GM23338 (cell line): ENCODE results near the gene SYNE3. TPM values are rescaled to one million over a fixed set of nuclear protein-coding genes. Genes with fewer than 3 reads are reported as not detected.

Experiments
- ATAC-seq: fragments of 200-7000 bp; cut with Tn5 transposase; 3 replicates; pipeline ENCODE4 v1.9.1; 2020
- DNase-seq: peaks from one replicate; pipeline ENCODE4 v3.0.0-alpha.2; 2015; ENCODE audit warnings: low spot score
- H2AFZ ChIP-seq: fragments of 200-600 bp; sonication (generic); 2 replicates; pipeline ENCODE4 v1.8.0; 2016; ENCODE audit warnings: antibody characterized with exemption, mild to moderate bottlenecking, moderate library complexity
- H3F3A ChIP-seq: fragments of 200-600 bp; sonication (generic); replicated peaks from 2 replicates; pipeline ENCODE4 v1.8.0; 2017; ENCODE audit warnings: antibody characterized with exemption, mixed run types, low read depth
- H3K27ac ChIP-seq: fragments of 200-600 bp; sonication (generic); 2 replicates; pipeline ENCODE4 v1.6.1; 2016; ENCODE audit warnings: low read depth
- H3K27me3 ChIP-seq: fragments of 200-600 bp; sonication (generic); 2 replicates; pipeline ENCODE4 v1.8.0; 2016; ENCODE audit warnings: mild to moderate bottlenecking, mixed run types, moderate library complexity; ENCODE audit not compliant: insufficient read depth
- H3K36me3 ChIP-seq: fragments of 200-600 bp; sonication (generic); 2 replicates; pipeline ENCODE4 v1.8.0; 2016; ENCODE audit warnings: mild to moderate bottlenecking; ENCODE audit not compliant: insufficient read depth
- H3K4me1 ChIP-seq: fragments of 200-600 bp; sonication (generic); 2 replicates; pipeline ENCODE4 v1.8.0; 2016; ENCODE audit warnings: mild to moderate bottlenecking, moderate library complexity; ENCODE audit not compliant: insufficient read depth
- H3K4me2 ChIP-seq: fragments of 200-600 bp; sonication (generic); 2 replicates; pipeline ENCODE4 v1.7.1; 2017; ENCODE audit warnings: mixed run types
- H3K4me3 ChIP-seq: fragments of 200-600 bp; sonication (generic); 2 replicates; pipeline ENCODE4 v1.6.1; 2016; ENCODE audit warnings: mixed run types
- H3K79me2 ChIP-seq: fragments of 200-600 bp; sonication (generic); replicated peaks from 2 replicates; pipeline ENCODE4 v1.8.0; 2017; ENCODE audit warnings: mild to moderate bottlenecking; ENCODE audit not compliant: insufficient read depth
- H3K9me2 ChIP-seq: fragments of 200-600 bp; sonication (generic); 2 replicates; pipeline ENCODE4 v1.8.0; 2017; ENCODE audit not compliant: insufficient read depth
- H4K20me1 ChIP-seq: fragments of 200-600 bp; sonication (generic); replicated peaks from 2 replicates; pipeline ENCODE4 v1.8.0; 2017; ENCODE audit warnings: mild to moderate bottlenecking; ENCODE audit not compliant: insufficient read depth
- H3K27ac Mint-ChIP-seq: 2 replicates; pipeline ENCODE4 v1.8.0; 2020; ENCODE audit warnings: inconsistent platforms, mild to moderate bottlenecking, moderate library complexity, mixed read lengths
- H3K27me3 Mint-ChIP-seq: 3 replicates; pipeline ENCODE4 v1.8.0; 2022; ENCODE audit warnings: low read depth, mild to moderate bottlenecking, moderate library complexity, mixed read lengths, inconsistent platforms; ENCODE audit not compliant: insufficient read depth, poor library complexity
- H3K36me3 Mint-ChIP-seq: 3 replicates; pipeline ENCODE4 v1.8.0; 2021; ENCODE audit warnings: low read depth, mild to moderate bottlenecking, inconsistent platforms, moderate library complexity, mixed read lengths
- H3K4me1 Mint-ChIP-seq: 3 replicates; pipeline ENCODE4 v1.8.0; 2020; ENCODE audit warnings: mild to moderate bottlenecking, inconsistent platforms, mixed read lengths
- H3K4me3 Mint-ChIP-seq: 3 replicates; pipeline ENCODE4 v1.8.0; 2021; ENCODE audit warnings: moderate library complexity, mild to moderate bottlenecking, inconsistent platforms, mixed read lengths
- H3K9me3 Mint-ChIP-seq: 3 replicates; pipeline ENCODE4 v1.8.0; 2020; ENCODE audit warnings: moderate library complexity, mild to moderate bottlenecking, inconsistent platforms, mixed read lengths
- CREB1 ChIP-seq: fragments of 250-450 bp; sonication (Bioruptor Pico); IDR thresholded peaks from 2 replicates; pipeline ENCODE4 v1.5.0; 2020; ENCODE audit warnings: low read depth, mild to moderate bottlenecking, moderate library complexity
- EZH2 ChIP-seq: fragments of 200-600 bp; sonication (generic); IDR thresholded peaks from one replicate; pipeline ENCODE4 v1.8.0; 2017; ENCODE audit warnings: antibody characterized with exemption, mild to moderate bottlenecking, low read depth; ENCODE audit not compliant: unreplicated experiment
- EZH2phosphoT487 ChIP-seq: fragments of 200-600 bp; sonication (generic); IDR thresholded peaks from one replicate; pipeline ENCODE4 v1.8.1; 2018; ENCODE audit warnings: antibody characterized with exemption; ENCODE audit not compliant: unreplicated experiment
- JUNB ChIP-seq: IDR thresholded peaks from one replicate; pipeline ENCODE4 v1.6.1; 2016; ENCODE audit warnings: antibody characterized with exemption; ENCODE audit not compliant: unreplicated experiment
- NANOG ChIP-seq: IDR thresholded peaks from 2 replicates; pipeline ENCODE4 v1.6.1; 2016; ENCODE audit warnings: antibody characterized with exemption, borderline replicate concordance
- POLR2AphosphoS5 ChIP-seq: IDR thresholded peaks from 2 replicates; pipeline ENCODE4 v1.6.1; 2016; ENCODE audit warnings: antibody characterized with exemption, low read depth
- STAT1 ChIP-seq: IDR thresholded peaks from one replicate; pipeline ENCODE4 v1.6.1; 2016; ENCODE audit warnings: antibody characterized with exemption; ENCODE audit not compliant: unreplicated experiment
- ZNF114 ChIP-seq: fragments of 250-450 bp; sonication (Bioruptor Pico); IDR thresholded peaks from 2 replicates; pipeline ENCODE4 v1.5.0; 2020; ENCODE audit warnings: mild to moderate bottlenecking, moderate library complexity
- ZNF331 ChIP-seq: fragments of 250-450 bp; sonication (Bioruptor Pico); IDR thresholded peaks from 2 replicates; pipeline ENCODE4 v1.5.0; 2020; ENCODE audit warnings: low read depth, mild to moderate bottlenecking, moderate library complexity
- polyA plus RNA-seq: library from polyadenylated mRNA; unstranded; fragments of >200 nt; fragmentation: Nextera tagmentation; extraction: Ambion mirVana; gene quantifications from 2 replicates; pipeline ENCODE4 v1.2.1, GENCODE V29; 2016
- total RNA-seq: library from RNA; depleted of rRNA; stranded (reverse); fragments of >200 nt; shearing (Covaris generic); gene quantifications from 2 replicates; pipeline ENCODE4 v1.2.3, GENCODE V29; 2014
- TF ChIP-seq, protein P1 (sequence below): IDR thresholded peaks from one replicate; pipeline ENCODE4 v1.6.1; 2018; ENCODE audit warnings: antibody characterized with exemption; ENCODE audit not compliant: unreplicated experiment
- TF ChIP-seq, protein P2 (sequence below), 2 experiments: fragments of 200-600 bp in 1 of 2; sonication (generic) in 1 of 2; conservative IDR thresholded peaks; 2 replicates each; pipeline versions ENCODE4 v1.5.1 to v1.6.1; 2016 to 2017; ENCODE audit warnings: antibody characterized with exemption in 2 of 2, low read depth in 2 of 2, mild to moderate bottlenecking in 2 of 2, moderate library complexity in 1 of 2
- TF ChIP-seq, protein P3 (sequence below): fragments of 250-450 bp; sonication (Bioruptor Pico); IDR thresholded peaks from 2 replicates; pipeline ENCODE4 v1.5.0; 2020; ENCODE audit warnings: mild to moderate bottlenecking, moderate library complexity

SYNE3 gene
- total and polyA plus RNA-seq, 2 experiments from 2014 or later, result 0.02 to 0.03 TPM

DNA sequence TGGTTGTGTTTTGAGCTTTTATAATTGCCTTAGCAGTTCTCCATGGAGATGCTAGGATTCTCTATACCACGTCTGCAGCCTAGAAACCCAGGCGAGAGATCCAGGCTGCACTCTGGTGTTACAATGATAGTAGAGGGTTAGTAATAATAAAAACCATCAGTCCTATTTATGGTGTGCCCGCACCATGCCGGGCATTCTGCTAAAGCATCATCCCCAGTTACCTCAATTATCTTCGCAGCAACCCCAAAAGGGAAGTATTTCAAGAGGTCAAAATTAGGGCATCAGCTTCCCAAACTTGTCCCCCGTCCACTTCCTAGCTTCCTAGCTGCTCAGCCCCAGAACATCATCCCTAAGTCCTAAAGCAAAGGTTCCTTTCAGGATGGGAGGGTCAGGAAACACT is 3.2 kb downstream of the SYNE3 start:
- Mint-ChIP-seq H3K9me3 (no peaks in the 10 kb centered on the region), H3K36me3 (no peaks in the 10 kb centered on the region), H3K4me1 (peaks cover 10% of the 10 kb centered on the region), H3K4me3 (no peak overlapping the region), H3K27ac (no peak overlapping the region), H3K27me3 (peaks cover 19% of the 10 kb centered on the region)
- Histone ChIP-seq H4K20me1 (no peaks in the 10 kb centered on the region; the same call in 1 of the 2 replicates), H3K4me3 (no peak overlapping the region), H3K79me2 (no peaks in the 10 kb centered on the region), H3K36me3 (no peaks in the 10 kb centered on the region), H3K4me1 (peaks cover 3% of the 10 kb centered on the region; the same call in 1 of the 2 replicates), H3K27ac (no peak overlapping the region), H3K27me3 (peaks cover 34% of the 10 kb centered on the region), H2AFZ (no peak overlapping the region), H3K4me2 (no peak overlapping the region), H3K9me2 (no peaks in the 10 kb centered on the region), H3F3A (no peaks in the 10 kb centered on the region; the same call in 1 of the 2 replicates)
- TF ChIP-seq NANOG (no peak), CREB1 (CRISPR knock-in tag) (no peak), ZNF114 (CRISPR knock-in tag) (no peak), JUNB (no peak), EZH2 (no peak), EZH2phosphoT487 (no peak), POLR2AphosphoS5 (no peak), ZNF331 (no peak), STAT1 (no peak)
- TF ChIP-seq, protein P1, sequence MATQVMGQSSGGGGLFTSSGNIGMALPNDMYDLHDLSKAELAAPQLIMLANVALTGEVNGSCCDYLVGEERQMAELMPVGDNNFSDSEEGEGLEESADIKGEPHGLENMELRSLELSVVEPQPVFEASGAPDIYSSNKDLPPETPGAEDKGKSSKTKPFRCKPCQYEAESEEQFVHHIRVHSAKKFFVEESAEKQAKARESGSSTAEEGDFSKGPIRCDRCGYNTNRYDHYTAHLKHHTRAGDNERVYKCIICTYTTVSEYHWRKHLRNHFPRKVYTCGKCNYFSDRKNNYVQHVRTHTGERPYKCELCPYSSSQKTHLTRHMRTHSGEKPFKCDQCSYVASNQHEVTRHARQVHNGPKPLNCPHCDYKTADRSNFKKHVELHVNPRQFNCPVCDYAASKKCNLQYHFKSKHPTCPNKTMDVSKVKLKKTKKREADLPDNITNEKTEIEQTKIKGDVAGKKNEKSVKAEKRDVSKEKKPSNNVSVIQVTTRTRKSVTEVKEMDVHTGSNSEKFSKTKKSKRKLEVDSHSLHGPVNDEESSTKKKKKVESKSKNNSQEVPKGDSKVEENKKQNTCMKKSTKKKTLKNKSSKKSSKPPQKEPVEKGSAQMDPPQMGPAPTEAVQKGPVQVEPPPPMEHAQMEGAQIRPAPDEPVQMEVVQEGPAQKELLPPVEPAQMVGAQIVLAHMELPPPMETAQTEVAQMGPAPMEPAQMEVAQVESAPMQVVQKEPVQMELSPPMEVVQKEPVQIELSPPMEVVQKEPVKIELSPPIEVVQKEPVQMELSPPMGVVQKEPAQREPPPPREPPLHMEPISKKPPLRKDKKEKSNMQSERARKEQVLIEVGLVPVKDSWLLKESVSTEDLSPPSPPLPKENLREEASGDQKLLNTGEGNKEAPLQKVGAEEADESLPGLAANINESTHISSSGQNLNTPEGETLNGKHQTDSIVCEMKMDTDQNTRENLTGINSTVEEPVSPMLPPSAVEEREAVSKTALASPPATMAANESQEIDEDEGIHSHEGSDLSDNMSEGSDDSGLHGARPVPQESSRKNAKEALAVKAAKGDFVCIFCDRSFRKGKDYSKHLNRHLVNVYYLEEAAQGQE, result no peak
- TF ChIP-seq, protein P2, sequence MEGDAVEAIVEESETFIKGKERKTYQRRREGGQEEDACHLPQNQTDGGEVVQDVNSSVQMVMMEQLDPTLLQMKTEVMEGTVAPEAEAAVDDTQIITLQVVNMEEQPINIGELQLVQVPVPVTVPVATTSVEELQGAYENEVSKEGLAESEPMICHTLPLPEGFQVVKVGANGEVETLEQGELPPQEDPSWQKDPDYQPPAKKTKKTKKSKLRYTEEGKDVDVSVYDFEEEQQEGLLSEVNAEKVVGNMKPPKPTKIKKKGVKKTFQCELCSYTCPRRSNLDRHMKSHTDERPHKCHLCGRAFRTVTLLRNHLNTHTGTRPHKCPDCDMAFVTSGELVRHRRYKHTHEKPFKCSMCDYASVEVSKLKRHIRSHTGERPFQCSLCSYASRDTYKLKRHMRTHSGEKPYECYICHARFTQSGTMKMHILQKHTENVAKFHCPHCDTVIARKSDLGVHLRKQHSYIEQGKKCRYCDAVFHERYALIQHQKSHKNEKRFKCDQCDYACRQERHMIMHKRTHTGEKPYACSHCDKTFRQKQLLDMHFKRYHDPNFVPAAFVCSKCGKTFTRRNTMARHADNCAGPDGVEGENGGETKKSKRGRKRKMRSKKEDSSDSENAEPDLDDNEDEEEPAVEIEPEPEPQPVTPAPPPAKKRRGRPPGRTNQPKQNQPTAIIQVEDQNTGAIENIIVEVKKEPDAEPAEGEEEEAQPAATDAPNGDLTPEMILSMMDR (conservative IDR thresholded peaks at IDR 0.05; ENCODE audit: low read depth in 2 of 2), result no peak
- TF ChIP-seq, protein P3, sequence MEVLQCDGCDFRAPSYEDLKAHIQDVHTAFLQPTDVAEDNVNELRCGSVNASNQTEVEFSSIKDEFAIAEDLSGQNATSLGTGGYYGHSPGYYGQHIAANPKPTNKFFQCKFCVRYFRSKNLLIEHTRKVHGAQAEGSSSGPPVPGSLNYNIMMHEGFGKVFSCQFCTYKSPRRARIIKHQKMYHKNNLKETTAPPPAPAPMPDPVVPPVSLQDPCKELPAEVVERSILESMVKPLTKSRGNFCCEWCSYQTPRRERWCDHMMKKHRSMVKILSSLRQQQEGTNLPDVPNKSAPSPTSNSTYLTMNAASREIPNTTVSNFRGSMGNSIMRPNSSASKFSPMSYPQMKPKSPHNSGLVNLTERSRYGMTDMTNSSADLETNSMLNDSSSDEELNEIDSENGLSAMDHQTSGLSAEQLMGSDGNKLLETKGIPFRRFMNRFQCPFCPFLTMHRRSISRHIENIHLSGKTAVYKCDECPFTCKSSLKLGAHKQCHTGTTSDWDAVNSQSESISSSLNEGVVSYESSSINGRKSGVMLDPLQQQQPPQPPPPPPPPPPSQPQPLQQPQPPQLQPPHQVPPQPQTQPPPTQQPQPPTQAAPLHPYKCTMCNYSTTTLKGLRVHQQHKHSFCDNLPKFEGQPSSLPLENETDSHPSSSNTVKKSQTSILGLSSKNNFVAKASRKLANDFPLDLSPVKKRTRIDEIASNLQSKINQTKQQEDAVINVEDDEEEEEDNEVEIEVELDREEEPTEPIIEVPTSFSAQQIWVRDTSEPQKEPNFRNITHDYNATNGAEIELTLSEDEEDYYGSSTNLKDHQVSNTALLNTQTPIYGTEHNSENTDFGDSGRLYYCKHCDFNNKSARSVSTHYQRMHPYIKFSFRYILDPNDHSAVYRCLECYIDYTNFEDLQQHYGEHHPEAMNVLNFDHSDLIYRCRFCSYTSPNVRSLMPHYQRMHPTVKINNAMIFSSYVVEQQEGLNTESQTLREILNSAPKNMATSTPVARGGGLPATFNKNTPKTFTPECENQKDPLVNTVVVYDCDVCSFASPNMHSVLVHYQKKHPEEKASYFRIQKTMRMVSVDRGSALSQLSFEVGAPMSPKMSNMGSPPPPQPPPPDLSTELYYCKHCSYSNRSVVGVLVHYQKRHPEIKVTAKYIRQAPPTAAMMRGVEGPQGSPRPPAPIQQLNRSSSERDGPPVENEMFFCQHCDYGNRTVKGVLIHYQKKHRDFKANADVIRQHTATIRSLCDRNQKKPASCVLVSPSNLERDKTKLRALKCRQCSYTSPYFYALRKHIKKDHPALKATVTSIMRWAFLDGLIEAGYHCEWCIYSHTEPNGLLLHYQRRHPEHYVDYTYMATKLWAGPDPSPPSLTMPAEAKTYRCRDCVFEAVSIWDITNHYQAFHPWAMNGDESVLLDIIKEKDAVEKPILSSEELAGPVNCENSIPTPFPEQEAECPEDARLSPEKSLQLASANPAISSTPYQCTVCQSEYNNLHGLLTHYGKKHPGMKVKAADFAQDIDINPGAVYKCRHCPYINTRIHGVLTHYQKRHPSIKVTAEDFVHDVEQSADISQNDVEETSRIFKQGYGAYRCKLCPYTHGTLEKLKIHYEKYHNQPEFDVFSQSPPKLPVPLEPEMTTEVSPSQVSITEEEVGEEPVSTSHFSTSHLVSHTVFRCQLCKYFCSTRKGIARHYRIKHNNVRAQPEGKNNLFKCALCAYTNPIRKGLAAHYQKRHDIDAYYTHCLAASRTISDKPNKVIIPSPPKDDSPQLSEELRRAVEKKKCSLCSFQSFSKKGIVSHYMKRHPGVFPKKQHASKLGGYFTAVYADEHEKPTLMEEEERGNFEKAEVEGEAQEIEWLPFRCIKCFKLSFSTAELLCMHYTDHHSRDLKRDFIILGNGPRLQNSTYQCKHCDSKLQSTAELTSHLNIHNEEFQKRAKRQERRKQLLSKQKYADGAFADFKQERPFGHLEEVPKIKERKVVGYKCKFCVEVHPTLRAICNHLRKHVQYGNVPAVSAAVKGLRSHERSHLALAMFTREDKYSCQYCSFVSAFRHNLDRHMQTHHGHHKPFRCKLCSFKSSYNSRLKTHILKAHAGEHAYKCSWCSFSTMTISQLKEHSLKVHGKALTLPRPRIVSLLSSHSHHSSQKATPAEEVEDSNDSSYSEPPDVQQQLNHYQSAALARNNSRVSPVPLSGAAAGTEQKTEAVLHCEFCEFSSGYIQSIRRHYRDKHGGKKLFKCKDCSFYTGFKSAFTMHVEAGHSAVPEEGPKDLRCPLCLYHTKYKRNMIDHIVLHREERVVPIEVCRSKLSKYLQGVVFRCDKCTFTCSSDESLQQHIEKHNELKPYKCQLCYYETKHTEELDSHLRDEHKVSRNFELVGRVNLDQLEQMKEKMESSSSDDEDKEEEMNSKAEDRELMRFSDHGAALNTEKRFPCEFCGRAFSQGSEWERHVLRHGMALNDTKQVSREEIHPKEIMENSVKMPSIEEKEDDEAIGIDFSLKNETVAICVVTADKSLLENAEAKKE (CRISPR knock-in tag), result no peak
- DNase-seq (no peak), ATAC-seq (no peak)
